BJ (cell line): ENCODE measurements around the gene SSH3. TPM values are rescaled to one million over a fixed set of nuclear protein-coding genes. Genes with fewer than 3 reads are reported as not detected.

Experiments used
- CTCF ChIA-PET: fragments of 350-600 bp; formaldehyde crosslinking; extraction: SDS; loops from one replicate; lab custom pipeline; 2021; ENCODE audit warnings: antibody characterized with exemption, inconsistent platforms; lab: Yijun Ruan, JAX
- POLR2A ChIA-PET: fragments of 300-600 bp; sonication (Branson Sonifier 250); formaldehyde crosslinking; extraction: SDS; loops from one replicate; lab custom pipeline; 2021; ENCODE audit warnings: antibody characterized with exemption; lab: Charles Lee
- DNase-seq: peaks from one replicate; pipeline ENCODE4 v3.0.0-alpha.2; 2011; ENCODE audit warnings: low read depth
- H3K27me3 ChIP-seq: 2 replicates; pipeline ENCODE4 v1.6.0; 2011; ENCODE audit warnings: low read length; ENCODE audit not compliant: control insufficient read depth, insufficient read depth
- H3K36me3 ChIP-seq: 2 replicates; pipeline ENCODE4 v1.5.1; 2011; ENCODE audit warnings: low read length; ENCODE audit not compliant: control insufficient read depth, insufficient read depth
- H3K4me3 ChIP-seq: 2 replicates; pipeline ENCODE4 v1.5.1; 2011; ENCODE audit warnings: low read depth, mild to moderate bottlenecking, control low read depth, low read length
- polyA plus RNA-seq: library from polyadenylated mRNA; depleted of rRNA; stranded (reverse); fragments of >200 nt; gene quantifications from 2 replicates; pipeline ENCODE4 v1.2.3, GENCODE V29; 2011
- TF ChIP-seq, protein P1 (sequence below): IDR thresholded peaks from 2 replicates; pipeline ENCODE4 v1.5.1; 2011; ENCODE audit warnings: low read depth, mild to moderate bottlenecking, control low read depth, inconsistent platforms, low read length, moderate library complexity; ENCODE audit not compliant: insufficient read depth

SSH3 gene
- polyA plus RNA-seq, 1 experiment = 22.1 TPM

DNA sequence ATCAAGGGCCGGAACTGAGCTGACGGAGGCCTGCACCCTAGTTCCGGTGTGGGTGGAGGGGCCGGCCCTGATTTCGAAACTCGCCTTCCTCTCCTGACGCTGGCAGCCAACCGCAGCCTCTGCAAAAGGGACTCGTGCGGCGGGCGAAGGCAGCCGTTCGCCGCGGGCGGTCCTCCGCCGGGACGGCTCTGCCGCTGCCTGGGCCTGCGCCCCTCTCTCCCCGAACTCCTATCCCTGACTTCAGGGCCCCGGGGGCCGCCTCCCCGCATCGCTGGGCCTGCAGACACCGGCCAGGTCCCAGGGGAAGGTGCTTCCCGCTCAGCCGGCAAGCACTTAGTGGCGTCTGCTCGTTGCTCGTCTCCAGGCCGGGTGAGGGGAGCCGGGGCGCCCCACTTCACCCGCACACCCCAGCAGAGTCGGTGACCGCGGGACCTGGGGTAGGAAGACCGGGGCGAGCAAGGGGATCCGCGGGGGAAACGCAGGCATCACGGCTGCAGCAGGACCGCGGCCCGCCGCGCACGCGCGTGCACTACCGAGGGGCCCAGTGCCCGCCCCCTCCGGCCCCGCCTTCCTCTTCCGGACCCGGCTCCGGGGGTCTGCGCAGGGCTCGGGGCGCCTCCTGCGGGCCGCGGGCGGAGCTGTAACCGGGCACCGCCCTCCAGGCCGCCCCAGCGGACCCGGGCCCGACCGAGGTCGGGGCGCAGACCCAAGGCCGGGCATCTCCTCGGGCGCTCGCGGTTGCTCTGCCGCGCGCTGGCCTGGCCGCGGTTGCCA, 14.7 kb upstream of the SSH3 start:
- Histone ChIP-seq H3K4me3 (peak overlapping the region; percentile 94), H3K36me3 (peaks cover 30% of the 10 kb centered on the region), H3K27me3 (no peaks in the 10 kb centered on the region)
- TF ChIP-seq, protein P1, sequence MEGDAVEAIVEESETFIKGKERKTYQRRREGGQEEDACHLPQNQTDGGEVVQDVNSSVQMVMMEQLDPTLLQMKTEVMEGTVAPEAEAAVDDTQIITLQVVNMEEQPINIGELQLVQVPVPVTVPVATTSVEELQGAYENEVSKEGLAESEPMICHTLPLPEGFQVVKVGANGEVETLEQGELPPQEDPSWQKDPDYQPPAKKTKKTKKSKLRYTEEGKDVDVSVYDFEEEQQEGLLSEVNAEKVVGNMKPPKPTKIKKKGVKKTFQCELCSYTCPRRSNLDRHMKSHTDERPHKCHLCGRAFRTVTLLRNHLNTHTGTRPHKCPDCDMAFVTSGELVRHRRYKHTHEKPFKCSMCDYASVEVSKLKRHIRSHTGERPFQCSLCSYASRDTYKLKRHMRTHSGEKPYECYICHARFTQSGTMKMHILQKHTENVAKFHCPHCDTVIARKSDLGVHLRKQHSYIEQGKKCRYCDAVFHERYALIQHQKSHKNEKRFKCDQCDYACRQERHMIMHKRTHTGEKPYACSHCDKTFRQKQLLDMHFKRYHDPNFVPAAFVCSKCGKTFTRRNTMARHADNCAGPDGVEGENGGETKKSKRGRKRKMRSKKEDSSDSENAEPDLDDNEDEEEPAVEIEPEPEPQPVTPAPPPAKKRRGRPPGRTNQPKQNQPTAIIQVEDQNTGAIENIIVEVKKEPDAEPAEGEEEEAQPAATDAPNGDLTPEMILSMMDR = no peak
- ChIA-PET CTCF (interaction anchor here (0.7 to 3.3 kb wide), 11 partner anchors 11 to 216 kb away, joined by 3 to 12 read pairs (median 4); partner anchors contain the start of gene SSH3), POLR2A (interaction anchor here (0.5 to 1.1 kb wide), 3 partner anchors 14 to 81 kb away, joined by 4 to 11 read pairs (median 4); partner anchors contain the start of gene SSH3)
- DNase-seq = no peak

DNA sequence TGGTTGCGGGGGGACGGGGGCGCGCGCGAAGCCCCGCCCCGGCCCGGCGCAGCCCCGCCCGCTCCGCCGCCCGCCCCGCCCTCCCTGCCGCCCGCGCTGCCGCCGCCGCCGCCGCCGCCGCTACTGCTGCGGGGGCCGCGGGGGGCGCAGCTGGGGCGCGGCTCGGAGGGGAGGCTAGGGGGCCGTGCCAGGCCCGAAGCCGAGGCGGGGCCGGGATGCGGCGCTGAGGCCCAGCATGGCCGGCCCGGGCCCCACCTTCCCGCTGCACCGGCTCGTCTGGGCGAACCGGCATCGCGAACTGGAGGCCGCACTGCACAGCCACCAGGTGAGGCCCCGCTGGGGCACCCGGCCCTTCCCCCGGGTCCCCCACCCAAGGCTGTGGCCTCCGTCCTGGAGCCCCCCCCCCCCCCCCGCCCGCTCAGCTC, 14.1 kb upstream of the SSH3 start, which contains the start of gene ANKRD13D:
TSS of gene ANKRD13D (plus strand) at position 78 of the 425 bp plus-strand sequence. CDS start at position 236, 158 bp downstream.
- POLR2A ChIA-PET = interaction anchor here (0.6 to 1.1 kb wide), 2 partner anchors 14 to 80 kb away, joined by 4 to 11 read pairs; partner anchors contain the start of gene SSH3
- Histone ChIP-seq H3K4me3 (peak within 1 kb of the TSS; percentile 94), H3K36me3 (peaks cover 25% of the 10 kb centered on the region), H3K27me3 (no peaks in the 10 kb centered on the region)
- TF ChIP-seq, protein P1 = no peak
- DNase-seq = no peak
- CTCF ChIA-PET = interaction anchor here (1.0 to 3.3 kb wide), 9 partner anchors 12 to 208 kb away, joined by 3 to 12 read pairs (median 4); partner anchors contain the start of gene SSH3

DNA sequence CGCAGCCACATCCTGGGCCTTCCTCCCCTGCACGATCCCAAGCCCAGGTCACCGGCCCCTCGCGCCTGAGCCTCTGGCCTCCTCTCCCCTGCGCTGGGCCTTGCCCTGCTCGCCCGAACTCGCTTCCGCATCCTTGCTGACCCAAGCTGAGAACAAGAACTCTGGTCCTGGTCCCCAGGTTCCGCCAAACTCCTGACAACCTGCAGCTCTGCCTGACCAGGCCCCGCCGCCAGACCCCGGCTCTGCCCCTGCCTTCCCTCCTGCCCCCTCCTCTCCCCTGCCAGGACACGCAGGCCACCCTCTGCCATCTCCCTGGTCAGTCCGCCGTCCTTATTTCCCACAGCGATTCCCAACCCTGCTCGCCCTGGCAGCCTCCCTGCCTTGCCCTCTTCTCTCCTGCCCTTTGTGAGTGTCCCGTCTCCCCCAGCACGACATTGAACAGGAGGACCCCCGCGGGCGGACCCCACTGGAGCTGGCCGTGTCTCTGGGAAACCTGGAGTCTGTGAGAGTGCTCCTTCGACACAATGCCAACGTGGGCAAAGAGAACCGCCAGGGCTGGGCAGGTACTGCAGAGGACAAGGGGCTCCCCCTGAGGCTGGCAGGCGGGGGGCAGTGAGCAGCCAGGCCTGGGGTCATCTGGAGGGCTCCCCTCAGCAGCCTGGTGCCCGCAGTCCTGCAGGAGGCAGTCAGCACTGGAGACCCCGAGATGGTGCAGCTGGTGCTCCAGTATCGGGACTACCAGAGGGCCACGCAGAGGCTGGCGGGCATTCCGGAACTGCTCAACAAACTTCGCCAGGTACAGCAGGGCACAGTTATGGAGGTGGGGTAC, 13.5 kb upstream of the SSH3 start:
- POLR2A ChIA-PET = interaction anchor here (1.1 kb wide), 1 partner anchor 13 kb away, joined by 4 read pairs; the partner anchor contains the start of gene SSH3
- DNase-seq = no peak
- H3K27me3 ChIP-seq = no peaks in the 10 kb centered on the region
- TF ChIP-seq, protein P1 = no peak
- CTCF ChIA-PET = interaction anchor here (1.2 to 3.3 kb wide), 3 partner anchors 27 to 92 kb away, joined by 3 to 12 read pairs (median 10); no protein-coding TSS in a partner anchor
- H3K36me3 ChIP-seq = peaks cover 25% of the 10 kb centered on the region
- H3K4me3 ChIP-seq = peak overlapping the region; percentile 94

GRCh38 chr11:67290801-67291200, 12.5 kb upstream of the SSH3 start:
- ChIA-PET CTCF (interaction anchor here (0.7 to 3.1 kb wide), 3 partner anchors 23 to 29 kb away, joined by 3 to 14 read pairs (median 12); no protein-coding TSS in a partner anchor), POLR2A (no interaction called here)
- DNase-seq = no peak
- Histone ChIP-seq H3K27me3 (no peaks in the 10 kb centered on the region), H3K4me3 (no peak overlapping the region), H3K36me3 (peaks cover 20% of the 10 kb centered on the region)
- TF ChIP-seq, protein P1 = no peak
